Mononuclear cell (primary cell): ENCODE measurements around the gene INSC. TPM values are rescaled to one million over a fixed set of nuclear protein-coding genes. Genes with fewer than 3 reads are reported as not detected.

Source experiments
- H3K27me3 ChIP-seq: 2 replicates; pipeline ENCODE4 v1.6.0; 2011; ENCODE audit warnings: low read length, control low read depth; ENCODE audit not compliant: insufficient read depth
- H3K4me1 ChIP-seq: 2 replicates; pipeline ENCODE4 v1.5.1; 2011; ENCODE audit warnings: mild to moderate bottlenecking, low read length, control low read depth; ENCODE audit not compliant: insufficient read depth
- H3K4me3 ChIP-seq: 2 replicates; pipeline ENCODE4 v1.5.1; 2011; ENCODE audit warnings: mild to moderate bottlenecking, low read length, moderate library complexity
- H3K9me3 ChIP-seq: 2 replicates; pipeline ENCODE4 v1.5.1; 2011; ENCODE audit warnings: low read depth, mild to moderate bottlenecking, control low read depth, low read length
- total RNA-seq: library from RNA; depleted of rRNA; stranded (reverse); fragments of >200 nt; gene quantifications from one replicate; pipeline ENCODE4 v1.2.3, GENCODE V29; 2012

INSC gene
- total RNA-seq, 1 donor = 0.10 TPM

DNA sequence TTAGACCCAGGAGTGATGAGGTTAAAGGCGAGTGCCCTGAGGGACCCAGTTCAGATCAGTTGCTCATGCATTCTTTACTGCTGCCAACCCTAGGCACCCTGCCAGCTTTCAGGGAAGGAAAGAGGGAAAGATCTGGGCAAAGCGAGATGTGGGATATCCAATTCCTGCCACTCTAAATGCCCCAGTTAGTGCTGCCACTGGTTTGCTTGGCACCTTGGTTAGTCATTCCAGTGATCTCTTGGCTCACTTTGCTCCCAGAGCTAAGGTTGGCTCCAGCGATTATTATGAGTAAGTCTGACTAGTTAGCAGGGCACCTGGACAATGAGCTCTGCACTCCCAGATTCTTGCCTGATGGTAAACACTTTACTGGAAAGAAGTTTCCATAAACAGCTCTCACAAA lies 85.0 kb downstream of the INSC start:
- Histone ChIP-seq H3K4me3 (no peak overlapping the region), H3K4me1 (no peaks in the 10 kb centered on the region), H3K27me3 (no peaks in the 10 kb centered on the region), H3K9me3 (no peaks in the 10 kb centered on the region)

DNA sequence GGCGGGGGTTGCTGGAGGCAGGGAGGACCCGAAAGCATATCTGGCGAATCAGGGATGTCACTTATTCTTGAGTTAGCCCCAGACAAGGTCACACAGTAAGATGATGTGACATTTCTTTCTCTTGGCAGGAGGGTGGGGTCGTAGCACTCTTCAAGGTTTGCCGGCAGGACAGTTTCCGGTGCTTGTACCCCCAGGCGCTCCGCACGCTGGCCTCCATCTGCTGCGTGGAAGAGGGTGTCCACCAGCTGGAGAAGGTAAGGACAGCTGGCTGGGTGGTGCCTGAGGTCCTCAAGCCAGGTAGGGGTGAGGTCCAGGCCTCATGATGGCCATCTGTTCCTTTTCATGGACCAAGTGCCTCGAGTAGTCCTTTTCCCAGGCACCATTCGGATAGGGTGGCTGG lies 86.0 kb downstream of the INSC start:
- Histone ChIP-seq H3K4me3 (no peak overlapping the region), H3K4me1 (no peaks in the 10 kb centered on the region), H3K9me3 (no peaks in the 10 kb centered on the region), H3K27me3 (no peaks in the 10 kb centered on the region)

DNA sequence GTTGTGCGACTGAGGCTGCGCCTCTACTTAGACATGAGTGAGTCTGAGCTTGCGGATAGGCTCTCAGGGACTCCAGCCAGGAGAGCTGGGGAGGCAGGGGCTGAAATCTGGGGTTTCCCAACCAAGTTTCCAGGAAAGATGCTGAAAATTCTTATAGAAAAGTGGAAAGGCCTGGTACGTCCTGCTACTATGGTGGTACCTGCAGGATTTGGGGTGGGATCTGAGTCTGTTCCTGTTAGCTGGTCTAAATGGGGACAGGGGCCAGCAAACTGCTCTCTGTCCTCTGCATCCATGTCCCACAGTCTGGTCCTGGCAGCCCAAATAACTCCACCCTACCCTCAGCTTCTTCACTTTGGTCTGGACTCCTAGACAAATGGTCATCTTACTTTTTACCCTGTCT lies 86.9 kb downstream of the INSC start:
- Histone ChIP-seq H3K27me3 (no peaks in the 10 kb centered on the region), H3K4me3 (no peak overlapping the region), H3K9me3 (no peaks in the 10 kb centered on the region), H3K4me1 (no peaks in the 10 kb centered on the region)

DNA sequence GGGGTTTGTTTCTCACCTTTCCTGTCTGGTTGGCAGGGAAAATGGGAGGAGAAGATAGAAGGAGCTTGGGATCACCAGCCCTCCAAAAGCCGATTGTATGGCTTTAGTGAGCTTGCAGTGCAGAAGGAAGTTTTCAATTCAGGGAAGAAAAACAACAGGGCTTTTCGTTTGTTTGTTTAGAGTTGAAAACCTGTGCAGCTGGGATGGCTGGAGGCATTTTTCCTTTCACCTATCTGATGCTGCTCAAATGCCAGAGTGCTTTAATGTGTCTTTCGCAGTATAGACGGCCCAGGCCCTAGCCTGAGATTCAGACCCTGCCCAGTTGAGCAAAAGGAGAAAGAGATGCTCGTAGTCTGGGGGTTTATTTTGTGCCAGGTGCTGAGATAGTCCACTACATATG lies 87.9 kb downstream of the INSC start:
- H3K4me3 ChIP-seq = no peak overlapping the region
- H3K27me3 ChIP-seq = no peaks in the 10 kb centered on the region
- H3K4me1 ChIP-seq = no peaks in the 10 kb centered on the region
- H3K9me3 ChIP-seq = no peaks in the 10 kb centered on the region

DNA sequence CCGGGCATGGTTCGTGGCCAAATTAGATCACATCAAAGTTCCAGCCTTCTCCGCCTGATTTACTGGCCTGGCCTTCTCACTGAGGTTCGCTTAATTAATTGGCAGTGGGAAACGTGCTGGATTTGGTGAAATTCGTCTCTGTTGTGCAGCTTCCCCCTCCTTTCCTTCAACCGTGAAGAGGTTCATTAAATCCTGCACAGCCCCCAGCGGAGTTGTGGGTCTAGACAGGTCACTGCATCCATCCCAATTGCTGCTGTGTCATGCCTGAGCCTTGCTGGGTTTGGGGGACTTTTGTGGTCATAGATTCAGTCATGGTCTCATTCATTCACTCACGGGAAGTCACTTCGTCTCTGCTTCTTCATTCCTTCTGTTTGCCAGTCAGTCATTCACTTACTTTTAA lies 90.0 kb downstream of the INSC start:
- Histone ChIP-seq H3K9me3 (no peaks in the 10 kb centered on the region), H3K4me1 (no peaks in the 10 kb centered on the region), H3K27me3 (no peaks in the 10 kb centered on the region), H3K4me3 (no peak overlapping the region)

DNA sequence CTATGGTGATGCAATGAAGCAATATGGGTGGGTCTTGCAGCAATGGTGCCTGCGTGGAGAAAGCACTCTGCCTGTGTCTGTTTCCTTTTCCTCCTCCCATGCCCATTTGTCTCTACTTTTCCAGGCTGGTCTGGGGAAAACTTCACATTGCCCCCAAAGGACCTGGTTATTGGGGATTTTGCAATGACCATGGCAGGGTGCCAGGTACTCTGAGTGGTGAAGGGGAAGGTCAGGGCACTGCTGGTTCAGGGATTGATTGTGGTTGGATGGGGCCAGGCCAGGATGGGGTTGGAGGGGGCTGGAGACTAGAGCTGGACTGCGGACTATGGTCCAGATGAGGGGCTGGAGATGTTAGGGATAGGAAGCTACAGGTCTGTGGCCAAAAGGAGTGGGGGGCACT lies 92.1 kb downstream of the INSC start:
- Histone ChIP-seq H3K27me3 (no peaks in the 10 kb centered on the region), H3K9me3 (no peaks in the 10 kb centered on the region), H3K4me3 (no peak overlapping the region), H3K4me1 (no peaks in the 10 kb centered on the region)

DNA sequence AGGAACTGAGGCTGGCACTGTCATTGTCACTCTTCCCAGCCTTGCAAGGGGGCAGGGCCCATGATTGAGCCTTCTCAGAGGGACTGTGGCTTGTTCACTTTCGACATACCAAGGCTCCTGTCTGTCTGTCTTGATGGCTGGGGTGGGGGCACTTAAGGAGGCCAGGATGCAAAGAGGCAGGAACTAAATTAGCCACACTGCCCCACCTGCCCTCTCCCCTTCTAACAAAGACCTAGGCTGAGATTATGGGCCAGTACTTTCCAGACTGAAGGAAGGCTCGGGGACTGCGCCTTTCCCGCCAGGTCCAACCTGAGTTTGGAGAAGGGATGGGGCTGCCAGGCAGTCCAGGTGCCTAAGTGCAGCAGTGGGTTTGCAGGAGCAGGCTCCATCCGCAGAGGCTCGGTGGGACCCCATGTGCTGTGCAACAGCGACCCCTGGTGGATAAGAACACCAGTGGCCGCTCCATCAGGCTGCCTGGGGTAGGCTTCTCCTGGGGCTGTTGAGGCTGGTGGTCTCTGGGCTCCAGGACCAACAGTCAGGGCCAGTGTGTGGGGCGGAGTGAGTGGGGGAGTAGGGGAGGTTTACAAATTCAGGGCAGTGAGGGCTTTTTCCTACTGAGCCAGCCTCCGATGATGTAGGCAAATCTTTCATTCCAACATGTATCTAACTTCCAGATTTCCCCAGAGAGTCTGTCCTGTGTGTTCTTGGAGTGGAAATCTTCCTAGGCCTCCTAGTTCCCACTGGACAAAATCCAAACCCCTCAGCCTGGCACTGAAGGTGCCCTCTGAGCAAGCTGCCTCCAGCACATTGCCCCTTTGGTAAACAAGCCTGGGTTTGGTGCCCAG lies 93.9 kb downstream of the INSC start:
- Histone ChIP-seq H3K9me3 (no peaks in the 10 kb centered on the region), H3K27me3 (no peaks in the 10 kb centered on the region), H3K4me3 (no peak overlapping the region), H3K4me1 (peaks cover 4% of the 10 kb centered on the region)

DNA sequence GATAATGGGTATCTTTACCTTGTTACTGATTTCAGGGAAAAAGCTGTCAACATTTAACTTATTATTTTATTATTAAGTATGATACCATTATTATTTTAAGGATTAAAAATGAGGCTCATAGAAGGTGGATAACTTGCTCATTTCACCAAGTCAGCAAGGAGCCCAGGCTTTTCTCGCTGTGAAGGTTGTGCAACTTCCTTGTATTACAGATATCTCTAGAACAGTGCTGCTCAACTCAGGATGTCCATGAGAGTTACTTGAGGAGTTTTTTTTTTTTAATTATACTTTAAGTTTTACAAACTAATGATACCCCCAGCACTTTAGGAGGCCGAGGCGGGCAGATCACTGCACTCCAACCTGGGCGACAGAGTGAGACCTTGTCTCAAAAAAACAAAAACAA lies 98.2 kb downstream of the INSC start:
- H3K27me3 ChIP-seq = no peaks in the 10 kb centered on the region
- no peaks in the 10 kb centered on the region for H3K9me3 ChIP-seq
- peaks cover 4% of the 10 kb centered on the region for H3K4me1 ChIP-seq
- no peak overlapping the region for H3K4me3 ChIP-seq

DNA sequence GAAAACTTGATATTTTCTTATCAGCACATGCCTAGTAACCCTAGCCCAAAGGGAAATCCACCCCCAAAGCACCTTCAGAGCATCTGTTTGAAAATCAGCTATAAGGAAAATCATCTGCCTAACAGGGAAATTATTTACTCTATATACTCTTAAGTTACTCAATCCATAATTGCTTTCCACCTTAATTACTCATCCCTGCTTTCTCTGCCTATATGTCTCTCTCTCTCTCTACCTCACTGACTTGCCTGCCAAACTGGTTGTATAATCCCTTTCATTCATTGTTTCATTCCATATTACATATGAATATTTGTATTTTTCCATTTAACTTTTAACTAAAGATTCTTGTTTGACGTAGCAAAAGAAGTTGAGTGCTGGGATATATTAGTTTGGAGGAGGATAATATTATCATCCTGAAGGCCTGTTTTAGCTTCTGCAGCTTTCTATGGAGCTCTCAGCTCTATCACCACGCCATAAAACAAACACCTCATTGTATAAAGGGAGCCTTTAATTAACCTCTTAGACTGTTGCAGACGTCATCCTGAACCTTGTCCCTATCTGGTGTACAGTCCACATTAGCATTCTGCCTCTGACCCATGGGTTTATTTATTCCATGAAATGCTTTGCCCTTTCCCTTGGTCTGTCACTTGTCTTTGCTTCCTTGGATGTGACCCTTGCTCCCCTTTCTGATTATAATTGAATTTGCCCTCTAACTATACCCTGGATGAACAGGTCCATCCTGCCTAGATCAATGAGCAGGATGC lies 98.9 kb downstream of the INSC start:
- Histone ChIP-seq H3K4me3 (no peak overlapping the region), H3K27me3 (no peaks in the 10 kb centered on the region), H3K4me1 (peaks cover 4% of the 10 kb centered on the region), H3K9me3 (no peaks in the 10 kb centered on the region)

DNA sequence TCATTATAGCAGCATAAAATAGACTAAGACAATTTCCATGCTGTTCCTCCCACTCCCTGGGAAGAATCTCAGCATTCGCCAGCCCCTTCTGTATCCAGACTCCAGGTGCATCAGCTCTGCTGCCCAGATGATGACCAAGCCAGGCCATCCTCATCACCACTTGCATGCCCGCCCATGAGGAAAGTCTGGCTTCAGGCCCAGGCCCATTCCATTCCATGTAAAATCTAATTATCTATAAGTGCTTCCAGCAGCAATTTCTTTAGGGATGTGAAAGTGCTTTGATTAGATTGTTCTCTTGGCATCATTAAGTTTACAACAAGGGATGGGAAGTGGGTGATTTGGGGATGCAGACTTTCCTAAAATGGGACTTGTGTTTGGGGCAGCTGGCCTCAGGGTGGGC lies 100.3 kb downstream of the INSC start:
- H3K4me3 ChIP-seq = no peak overlapping the region
- H3K9me3 ChIP-seq = no peaks in the 10 kb centered on the region
- H3K4me1 ChIP-seq = peaks cover 12% of the 10 kb centered on the region
- no peaks in the 10 kb centered on the region for H3K27me3 ChIP-seq

DNA sequence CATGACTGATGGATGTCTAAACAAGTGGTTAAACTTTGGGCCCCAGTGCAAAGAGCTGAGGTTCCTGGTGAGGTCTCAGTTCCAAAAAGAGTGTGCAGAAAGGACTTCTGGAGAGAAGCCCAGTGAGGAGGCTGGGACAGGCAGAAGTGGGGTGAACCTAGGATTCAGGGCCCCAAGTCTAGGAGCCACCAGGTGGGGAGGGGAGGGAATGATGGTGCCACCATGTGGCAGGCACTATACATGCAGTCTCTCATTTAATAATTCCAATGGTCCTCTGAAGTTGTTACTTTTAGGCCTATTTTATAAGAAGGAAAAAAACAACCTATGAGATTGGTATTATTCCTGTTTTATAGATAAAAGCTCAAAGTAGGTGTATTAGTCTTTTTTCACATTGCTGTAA lies 102.0 kb downstream of the INSC start:
- peaks cover 23% of the 10 kb centered on the region for H3K4me1 ChIP-seq
- no peaks in the 10 kb centered on the region for H3K27me3 ChIP-seq
- H3K9me3 ChIP-seq = no peaks in the 10 kb centered on the region
- H3K4me3 ChIP-seq = no peak overlapping the region

DNA sequence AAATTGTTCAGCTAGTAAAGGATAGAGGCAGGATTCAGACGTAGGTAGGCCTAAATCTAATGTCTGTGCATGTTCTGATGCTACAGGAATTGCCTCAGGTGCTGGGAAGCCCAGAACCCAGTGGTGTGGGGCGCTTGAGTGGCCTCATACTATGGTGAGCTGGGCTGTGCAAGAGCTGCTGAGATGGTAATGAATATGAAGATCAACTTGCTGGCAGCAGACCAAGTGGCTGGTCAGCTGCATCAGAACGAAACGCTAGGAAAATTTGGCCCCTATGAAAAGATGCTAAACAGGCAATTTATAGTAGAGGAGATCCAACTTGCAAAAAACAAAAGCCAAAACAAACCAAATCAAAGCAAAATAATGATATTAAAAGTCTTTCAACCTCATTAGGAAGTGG lies 102.7 kb downstream of the INSC start:
- peaks cover 23% of the 10 kb centered on the region for H3K4me1 ChIP-seq
- no peaks in the 10 kb centered on the region for H3K27me3 ChIP-seq
- H3K4me3 ChIP-seq = no peak overlapping the region
- H3K9me3 ChIP-seq = no peaks in the 10 kb centered on the region

DNA sequence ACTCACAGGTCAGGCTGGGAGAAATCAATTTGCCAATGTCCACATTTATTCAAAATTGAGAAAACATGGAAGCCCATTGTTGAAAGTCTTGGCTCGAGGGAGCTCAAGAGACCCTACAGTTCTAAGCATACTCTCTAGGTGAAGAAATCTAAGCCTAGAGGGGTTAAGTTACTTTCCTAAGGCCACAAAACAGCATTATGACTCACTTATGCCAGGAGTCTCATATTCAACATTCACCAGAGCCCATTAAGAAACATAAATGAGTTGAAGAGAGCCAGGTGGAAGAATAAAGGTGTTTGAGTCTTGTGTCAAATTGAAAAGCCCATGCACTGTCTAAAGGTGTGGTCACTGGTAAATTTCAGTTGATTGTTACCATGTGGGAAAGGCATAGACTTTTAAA lies 108.1 kb downstream of the INSC start:
- Histone ChIP-seq H3K4me3 (no peak overlapping the region), H3K27me3 (no peaks in the 10 kb centered on the region), H3K4me1 (peaks cover 19% of the 10 kb centered on the region), H3K9me3 (no peaks in the 10 kb centered on the region)

DNA sequence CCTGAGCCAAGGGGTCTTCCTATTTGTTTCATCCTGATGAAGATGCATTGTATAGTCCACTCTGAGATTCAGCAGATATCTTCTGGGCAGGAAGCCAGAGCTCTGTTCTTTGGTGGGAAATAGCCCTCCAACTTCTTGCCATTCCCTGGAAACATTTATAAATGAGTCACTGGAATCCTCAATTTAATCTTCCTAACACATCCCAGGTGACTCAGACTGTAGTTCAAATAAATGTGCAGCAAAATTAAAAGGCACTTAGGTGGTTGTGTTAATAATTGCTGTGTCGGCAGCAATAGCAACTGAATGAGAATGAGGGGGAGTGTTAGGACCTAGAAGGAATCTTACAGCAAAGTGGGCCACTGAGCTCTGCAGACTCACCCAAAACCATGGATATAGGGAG lies 108.6 kb downstream of the INSC start:
- H3K4me1 ChIP-seq = peaks cover 19% of the 10 kb centered on the region
- H3K9me3 ChIP-seq = no peaks in the 10 kb centered on the region
- no peak overlapping the region for H3K4me3 ChIP-seq
- H3K27me3 ChIP-seq = no peaks in the 10 kb centered on the region

DNA sequence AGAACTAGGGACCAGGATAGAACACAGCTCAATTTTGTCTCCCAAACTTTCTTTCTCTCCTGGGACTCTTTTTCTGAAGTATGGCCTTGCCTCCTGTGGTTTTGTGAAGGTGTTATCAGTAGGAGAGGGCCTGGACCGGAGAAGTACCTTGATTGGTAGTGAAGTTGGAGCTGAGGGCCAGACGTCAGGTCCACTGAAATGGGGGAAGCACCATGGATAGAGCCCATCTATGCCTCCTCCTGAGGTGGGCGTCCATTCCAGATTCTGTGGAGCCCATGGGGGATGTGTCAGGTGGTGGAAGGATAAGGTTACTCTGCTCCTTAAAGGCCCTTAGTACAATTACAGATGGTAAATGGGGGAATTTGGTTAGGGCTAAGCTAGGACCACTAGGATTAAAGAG lies 109.7 kb downstream of the INSC start:
- Histone ChIP-seq H3K4me1 (peaks cover 15% of the 10 kb centered on the region), H3K4me3 (no peak overlapping the region), H3K27me3 (no peaks in the 10 kb centered on the region), H3K9me3 (no peaks in the 10 kb centered on the region)

DNA sequence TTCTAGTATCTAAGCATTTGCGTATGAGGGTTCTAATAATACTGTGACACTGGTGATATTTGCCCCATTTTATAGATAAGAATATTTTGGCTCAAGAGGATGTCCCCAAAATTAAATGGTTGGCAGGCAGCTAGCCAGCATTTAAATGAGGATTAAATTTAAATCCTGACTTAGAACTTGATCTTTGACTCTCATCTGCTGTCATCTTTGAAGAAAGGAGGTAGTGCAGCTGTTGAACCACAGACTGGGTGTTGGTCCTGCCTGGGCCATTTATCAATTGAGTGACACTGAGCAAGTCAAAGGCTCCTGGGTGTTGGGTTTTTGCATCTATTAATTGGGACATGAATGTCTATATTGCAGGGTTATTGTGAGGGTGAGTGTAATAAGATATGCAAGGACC lies 112.3 kb downstream of the INSC start:
- Histone ChIP-seq H3K4me3 (no peak overlapping the region), H3K9me3 (no peaks in the 10 kb centered on the region), H3K4me1 (no peaks in the 10 kb centered on the region), H3K27me3 (no peaks in the 10 kb centered on the region)
